ENCODE results near the gene NUP107. TPM values are rescaled to one million over a fixed set of nuclear protein-coding genes. Genes with fewer than 3 reads are reported as not detected.

Gene NUP107
- total RNA-seq, 2 experiments from 2014 or later: 82.0 to 100 TPM

GRCh38 chr12:68766646-68767045 is 79.9 kb downstream of the NUP107 start:
- ChIA-PET CTCF (no interaction called here), POLR2A (no interaction called here)
- Mint-ChIP-seq H3K4me1 (no peaks in the 10 kb centered on the region), H3K4me3 (no peak overlapping the region), H3K9me3 (no peaks in the 10 kb centered on the region), H3K27me3 (no peaks in the 10 kb centered on the region), H3K36me3 (ENCODE audit: low read depth) (peaks cover 20% of the 10 kb centered on the region), H3K27ac (no peak overlapping the region)
- no peak for DNase-seq

- Mint-ChIP-seq H3K4me1 (peaks cover under 1% of the 10 kb centered on the region), H3K9me3 (no peaks in the 10 kb centered on the region), H3K4me3 (no peak overlapping the region), H3K27me3 (no peaks in the 10 kb centered on the region), H3K27ac (no peak overlapping the region), H3K36me3 (ENCODE audit: low read depth) (peaks cover 17% of the 10 kb centered on the region)
- DNase-seq: no peak
- POLR2A ChIA-PET: no interaction called here
- CTCF ChIA-PET: no interaction called here
Measured at GRCh38 chr12:68767191-68767590, 80.4 kb downstream of the NUP107 start.

GRCh38 chr12:68768431-68768939 is 81.7 kb downstream of the NUP107 start:
- H3K4me3 Mint-ChIP-seq: no peak overlapping the region
- no peak for DNase-seq
- no peaks in the 10 kb centered on the region for H3K27me3 Mint-ChIP-seq
- H3K4me1 Mint-ChIP-seq: peaks cover 13% of the 10 kb centered on the region
- peaks cover 12% of the 10 kb centered on the region for H3K36me3 Mint-ChIP-seq (ENCODE audit: low read depth)
- ChIA-PET POLR2A (no interaction called here), CTCF (no interaction called here)
- no peaks in the 10 kb centered on the region for H3K9me3 Mint-ChIP-seq
- no peak overlapping the region for H3K27ac Mint-ChIP-seq

- POLR2A ChIA-PET: no interaction called here
- Mint-ChIP-seq H3K9me3 (no peaks in the 10 kb centered on the region), H3K4me1 (peaks cover 19% of the 10 kb centered on the region), H3K27me3 (no peaks in the 10 kb centered on the region), H3K4me3 (no peak overlapping the region), H3K27ac (no peak overlapping the region), H3K36me3 (ENCODE audit: low read depth) (peaks cover 4% of the 10 kb centered on the region)
- CTCF ChIA-PET: interaction anchor here (0.6 kb wide), 1 partner anchor 102 kb away, joined by 3 read pairs; no protein-coding TSS in a partner anchor
- no peak for DNase-seq
Measured at GRCh38 chr12:68769941-68770340, 83.2 kb downstream of the NUP107 start.

- peaks cover 4% of the 10 kb centered on the region for H3K36me3 Mint-ChIP-seq (ENCODE audit: low read depth)
- H3K9me3 Mint-ChIP-seq: no peaks in the 10 kb centered on the region
- no peaks in the 10 kb centered on the region for H3K27me3 Mint-ChIP-seq
- H3K4me1 Mint-ChIP-seq: peaks cover 19% of the 10 kb centered on the region
- no peak for DNase-seq
- H3K4me3 Mint-ChIP-seq: no peak overlapping the region
- POLR2A ChIA-PET: no interaction called here
- CTCF ChIA-PET: interaction anchor here (0.6 to 1.1 kb wide), 3 partner anchors 11 to 58 kb away, joined by 3 to 6 read pairs (median 3); no protein-coding TSS in a partner anchor
- no peak overlapping the region for H3K27ac Mint-ChIP-seq
Measured at GRCh38 chr12:68771223-68771925, 84.6 kb downstream of the NUP107 start.

GRCh38 chr12:68772714-68773113 is 85.9 kb downstream of the NUP107 start:
- Mint-ChIP-seq H3K27me3 (no peaks in the 10 kb centered on the region), H3K9me3 (no peaks in the 10 kb centered on the region), H3K36me3 (ENCODE audit: low read depth) (no peaks in the 10 kb centered on the region), H3K27ac (peak overlapping the region; percentile 72), H3K4me1 (peaks cover 19% of the 10 kb centered on the region), H3K4me3 (peak overlapping the region; percentile 25)
- POLR2A ChIA-PET: interaction anchor here (0.6 kb wide), 1 partner anchor 57 kb away, joined by 5 read pairs; no protein-coding TSS in a partner anchor
- CTCF ChIA-PET: no interaction called here
- peak; percentile 9 for DNase-seq

GRCh38 chr12:68773582-68773981 is 86.8 kb downstream of the NUP107 start:
- H3K9me3 Mint-ChIP-seq: no peaks in the 10 kb centered on the region
- no peak overlapping the region for H3K4me3 Mint-ChIP-seq
- CTCF ChIA-PET: interaction anchor here (0.6 to 1.8 kb wide), 3 partner anchors 34 to 695 kb away, joined by 3 to 4 read pairs (median 3); partner anchors contain the start of gene MDM2
- POLR2A ChIA-PET: no interaction called here
- H3K27ac Mint-ChIP-seq: no peak overlapping the region
- no peak for DNase-seq
- no peaks in the 10 kb centered on the region for H3K36me3 Mint-ChIP-seq (ENCODE audit: low read depth)
- H3K27me3 Mint-ChIP-seq: no peaks in the 10 kb centered on the region
- H3K4me1 Mint-ChIP-seq: peaks cover 19% of the 10 kb centered on the region

GRCh38 chr12:68775121-68775630 is 88.4 kb downstream of the NUP107 start:
- ChIA-PET POLR2A (no interaction called here), CTCF (interaction anchor here (1.8 kb wide), 1 partner anchor 33 kb away, joined by 4 read pairs; the partner anchor contains the start of gene MDM2)
- Mint-ChIP-seq H3K27ac (no peak overlapping the region), H3K27me3 (no peaks in the 10 kb centered on the region), H3K4me3 (no peak overlapping the region), H3K9me3 (no peaks in the 10 kb centered on the region), H3K36me3 (ENCODE audit: low read depth) (no peaks in the 10 kb centered on the region), H3K4me1 (peaks cover 19% of the 10 kb centered on the region)
- DNase-seq: no peak

GRCh38 chr12:68776976-68777610 is 90.3 kb downstream of the NUP107 start:
- no peak overlapping the region for H3K27ac Mint-ChIP-seq
- ChIA-PET POLR2A (interaction anchor here (0.6 kb wide), 1 partner anchor 119 kb away, joined by 3 read pairs; no protein-coding TSS in a partner anchor), CTCF (interaction anchor here (0.6 to 1.3 kb wide), 3 partner anchors 23 to 42 kb away, joined by 3 to 7 read pairs (median 4); no protein-coding TSS in a partner anchor)

GRCh38 chr12:68779280-68779679 is 92.5 kb downstream of the NUP107 start:
- no peaks in the 10 kb centered on the region for H3K4me1 Mint-ChIP-seq
- no peak overlapping the region for H3K27ac Mint-ChIP-seq
- ChIA-PET CTCF (no interaction called here), POLR2A (no interaction called here)
- no peaks in the 10 kb centered on the region for H3K27me3 Mint-ChIP-seq
- DNase-seq: no peak
- no peaks in the 10 kb centered on the region for H3K9me3 Mint-ChIP-seq
- no peaks in the 10 kb centered on the region for H3K36me3 Mint-ChIP-seq (ENCODE audit: low read depth)
- no peak overlapping the region for H3K4me3 Mint-ChIP-seq

More at GRCh38 chr12:68776976-68777610, 90.3 kb downstream of the NUP107 start:
- no peak for DNase-seq
- no peaks in the 10 kb centered on the region for H3K27me3 Mint-ChIP-seq
- H3K4me3 Mint-ChIP-seq: no peak overlapping the region
- H3K9me3 Mint-ChIP-seq: no peaks in the 10 kb centered on the region
- no peaks in the 10 kb centered on the region for H3K36me3 Mint-ChIP-seq (ENCODE audit: low read depth)
- H3K4me1 Mint-ChIP-seq: peaks cover 19% of the 10 kb centered on the region

GRCh38 chr12:68780731-68781130 is 94.0 kb downstream of the NUP107 start:
- Mint-ChIP-seq H3K4me3 (no peak overlapping the region), H3K9me3 (no peaks in the 10 kb centered on the region), H3K27ac (no peak overlapping the region), H3K4me1 (no peaks in the 10 kb centered on the region), H3K36me3 (ENCODE audit: low read depth) (no peaks in the 10 kb centered on the region), H3K27me3 (no peaks in the 10 kb centered on the region)
- DNase-seq: no peak
- ChIA-PET CTCF (interaction anchor here (1.2 kb wide), 1 partner anchor 52 kb away, joined by 4 read pairs; no protein-coding TSS in a partner anchor), POLR2A (no interaction called here)

- Mint-ChIP-seq H3K27ac (no peak overlapping the region), H3K36me3 (ENCODE audit: low read depth) (no peaks in the 10 kb centered on the region), H3K9me3 (no peaks in the 10 kb centered on the region), H3K4me3 (no peak overlapping the region), H3K4me1 (no peaks in the 10 kb centered on the region), H3K27me3 (no peaks in the 10 kb centered on the region)
- DNase-seq: no peak
- POLR2A ChIA-PET: interaction anchor here (0.6 kb wide), 1 partner anchor 40 kb away, joined by 5 read pairs; no protein-coding TSS in a partner anchor
- CTCF ChIA-PET: interaction anchor here (0.7 to 1.6 kb wide), 4 partner anchors 9 to 65 kb away, joined by 3 to 6 read pairs (median 4); no protein-coding TSS in a partner anchor
Measured at GRCh38 chr12:68781728-68782127, 95.0 kb downstream of the NUP107 start.

- no peaks in the 10 kb centered on the region for H3K9me3 Mint-ChIP-seq
- H3K4me3 Mint-ChIP-seq: no peak overlapping the region
- peaks cover 5% of the 10 kb centered on the region for H3K4me1 Mint-ChIP-seq
- no peaks in the 10 kb centered on the region for H3K27me3 Mint-ChIP-seq
- CTCF ChIA-PET: interaction anchor here (0.6 to 1.5 kb wide), 2 partner anchors 24 to 130 kb away, joined by 3 to 5 read pairs; partner anchors contain the start of gene MDM2
- POLR2A ChIA-PET: no interaction called here
- no peaks in the 10 kb centered on the region for H3K36me3 Mint-ChIP-seq (ENCODE audit: low read depth)
- no peak overlapping the region for H3K27ac Mint-ChIP-seq
- DNase-seq: no peak
Measured at GRCh38 chr12:68784015-68784414, 97.2 kb downstream of the NUP107 start.

All from activated CD4-positive, alpha-beta T cell treated with anti-CD3 and anti-CD28 coated beads, Interleukin-2, amount 10 ng/mL, durations not matched to agents 7 days and 5 days (primary cell).